Measurements from ENCODE around the gene GRK1. TPM values are rescaled to one million over a fixed set of nuclear protein-coding genes. Genes with fewer than 3 reads are reported as not detected.

Gene GRK1
- total RNA-seq, 2 experiments from 2014 or later: not detected

DNA sequence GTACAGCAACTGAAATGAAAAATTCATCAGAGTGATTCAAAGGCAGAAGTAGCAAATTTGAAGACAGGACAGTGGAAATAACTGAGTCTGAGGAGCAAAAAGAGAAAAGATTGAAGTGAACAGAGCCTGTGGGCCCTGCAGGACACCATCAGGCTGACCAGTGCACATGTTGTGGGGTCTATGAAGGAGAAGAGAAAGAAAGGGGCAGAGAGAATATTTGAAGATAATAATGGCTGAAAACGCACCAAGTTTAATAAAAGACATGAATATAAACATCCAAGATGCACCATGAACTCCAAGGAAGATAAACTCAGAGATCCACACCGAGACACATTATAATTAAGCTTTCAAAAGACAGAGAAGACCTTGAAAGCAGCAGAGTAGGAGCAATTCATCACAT, 24.5 kb upstream of the GRK1 start:
- CTCF ChIA-PET: no interaction called here
- ATAC-seq (ENCODE audit: poor library complexity) (no peak), DNase-seq (no peak)
- peaks cover 0 to 7% of the 10 kb centered on the region in 2 experiments for H3K9me3 ChIP-seq (ENCODE audit: control insufficient read depth in 1 of 2, insufficient read depth in 1 of 2, low read length in 2 of 2)
- no peaks in the 10 kb centered on the region for H3K9me3 Mint-ChIP-seq
- no peaks in the 10 kb centered on the region for H3K27me3 Mint-ChIP-seq
- TF ChIP-seq, protein P1, sequence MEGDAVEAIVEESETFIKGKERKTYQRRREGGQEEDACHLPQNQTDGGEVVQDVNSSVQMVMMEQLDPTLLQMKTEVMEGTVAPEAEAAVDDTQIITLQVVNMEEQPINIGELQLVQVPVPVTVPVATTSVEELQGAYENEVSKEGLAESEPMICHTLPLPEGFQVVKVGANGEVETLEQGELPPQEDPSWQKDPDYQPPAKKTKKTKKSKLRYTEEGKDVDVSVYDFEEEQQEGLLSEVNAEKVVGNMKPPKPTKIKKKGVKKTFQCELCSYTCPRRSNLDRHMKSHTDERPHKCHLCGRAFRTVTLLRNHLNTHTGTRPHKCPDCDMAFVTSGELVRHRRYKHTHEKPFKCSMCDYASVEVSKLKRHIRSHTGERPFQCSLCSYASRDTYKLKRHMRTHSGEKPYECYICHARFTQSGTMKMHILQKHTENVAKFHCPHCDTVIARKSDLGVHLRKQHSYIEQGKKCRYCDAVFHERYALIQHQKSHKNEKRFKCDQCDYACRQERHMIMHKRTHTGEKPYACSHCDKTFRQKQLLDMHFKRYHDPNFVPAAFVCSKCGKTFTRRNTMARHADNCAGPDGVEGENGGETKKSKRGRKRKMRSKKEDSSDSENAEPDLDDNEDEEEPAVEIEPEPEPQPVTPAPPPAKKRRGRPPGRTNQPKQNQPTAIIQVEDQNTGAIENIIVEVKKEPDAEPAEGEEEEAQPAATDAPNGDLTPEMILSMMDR (IDR thresholded peaks at IDR 0.05): no peak
- no peak overlapping the region for H3K27ac ChIP-seq (ENCODE audit: low read depth in 1 of 2, low read length in 2 of 2)
- peaks cover 35% of the 10 kb centered on the region for H3K36me3 Mint-ChIP-seq (ENCODE audit: low read depth)
- H3K27me3 ChIP-seq (ENCODE audit: control insufficient read depth in 1 of 2, insufficient read depth in 2 of 2, low read length in 2 of 2): no peaks in the 10 kb centered on the region
- peaks cover 12% of the 10 kb centered on the region for H3K4me1 ChIP-seq (ENCODE audit: insufficient read depth, low read length)
- peaks cover 34% of the 10 kb centered on the region for H3K4me1 Mint-ChIP-seq (ENCODE audit: low read depth)
- peaks cover 34% of the 10 kb centered on the region for H3K36me3 ChIP-seq (ENCODE audit: insufficient read depth, low read length)
- H3K4me3 ChIP-seq (ENCODE audit: low read length): no peak overlapping the region
- H3K4me3 Mint-ChIP-seq: no peak overlapping the region
- intact Hi-C loops (cut with DNase I, micrococcal nuclease): no loop called here
- no peak overlapping the region for H3K27ac Mint-ChIP-seq
- POLR2A ChIA-PET: no interaction called here

DNA sequence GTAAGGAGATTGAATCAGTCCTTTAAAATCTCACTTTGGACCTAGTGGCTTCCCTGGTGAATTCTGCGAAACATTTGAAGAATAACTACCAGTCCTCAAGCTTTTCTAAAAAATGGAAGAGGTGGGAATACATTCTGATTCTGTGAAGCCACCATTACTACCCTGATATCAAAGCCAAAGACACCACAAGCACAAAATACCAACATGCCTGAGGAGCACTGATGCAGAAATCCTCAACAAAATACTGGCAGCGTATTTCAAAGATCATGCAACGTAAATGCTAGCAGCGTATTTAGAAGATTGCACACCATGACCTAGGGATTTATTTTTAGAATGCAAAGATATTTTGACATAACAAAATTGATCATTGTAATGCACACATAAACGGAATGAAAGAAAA, 23.4 kb upstream of the GRK1 start:
- ChIA-PET CTCF (no interaction called here), POLR2A (no interaction called here)
- Histone ChIP-seq H3K4me1 (ENCODE audit: insufficient read depth, low read length) (peaks cover 12% of the 10 kb centered on the region), H3K27me3 (ENCODE audit: control insufficient read depth in 1 of 2, insufficient read depth in 2 of 2, low read length in 2 of 2) (no peaks in the 10 kb centered on the region), H3K4me3 (ENCODE audit: low read length) (no peak overlapping the region), H3K9me3 (ENCODE audit: control insufficient read depth in 1 of 2, insufficient read depth in 1 of 2, low read length in 2 of 2) (peaks cover 0 to 5% of the 10 kb centered on the region in 2 experiments), H3K27ac (ENCODE audit: low read depth in 1 of 2, low read length in 2 of 2) (no peak overlapping the region), H3K36me3 (ENCODE audit: insufficient read depth, low read length) (peaks cover 23% of the 10 kb centered on the region)
- peaks cover 27% of the 10 kb centered on the region for H3K36me3 Mint-ChIP-seq (ENCODE audit: low read depth)
- ATAC-seq (ENCODE audit: poor library complexity) (no peak), DNase-seq (no peak)
- H3K9me3 Mint-ChIP-seq: no peaks in the 10 kb centered on the region
- no peak overlapping the region for H3K27ac Mint-ChIP-seq
- intact Hi-C loops (cut with DNase I, micrococcal nuclease): no loop called here
- H3K4me3 Mint-ChIP-seq: no peak overlapping the region
- TF ChIP-seq, protein P1 (IDR thresholded peaks at IDR 0.05): no peak
- no peaks in the 10 kb centered on the region for H3K27me3 Mint-ChIP-seq
- peaks cover 42% of the 10 kb centered on the region for H3K4me1 Mint-ChIP-seq (ENCODE audit: low read depth)

DNA sequence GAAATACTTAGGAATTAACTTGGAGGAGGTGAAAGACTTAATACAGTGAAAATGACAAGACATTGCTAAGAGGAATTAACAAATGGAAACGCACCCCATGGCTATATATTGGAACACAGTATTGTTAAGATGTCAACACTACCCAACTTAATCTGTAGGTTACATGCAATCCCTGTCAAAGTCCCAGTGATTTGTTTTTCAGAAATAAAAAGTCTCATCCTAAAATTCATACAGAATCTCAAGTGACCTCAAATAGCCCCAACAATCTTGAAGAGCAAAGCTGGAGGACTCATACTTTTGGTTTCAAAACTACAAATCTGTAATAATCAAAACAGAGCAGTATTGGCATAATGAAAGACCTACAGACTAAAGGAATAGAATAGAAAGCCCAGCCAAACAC, 22.2 kb upstream of the GRK1 start:
- TF ChIP-seq, protein P1 (IDR thresholded peaks at IDR 0.05): no peak
- H3K27ac Mint-ChIP-seq: no peak overlapping the region
- Histone ChIP-seq H3K9me3 (ENCODE audit: control insufficient read depth in 1 of 2, insufficient read depth in 1 of 2, low read length in 2 of 2) (peaks cover 0 to 3% of the 10 kb centered on the region in 2 experiments), H3K27me3 (ENCODE audit: control insufficient read depth in 1 of 2, insufficient read depth in 2 of 2, low read length in 2 of 2) (no peaks in the 10 kb centered on the region), H3K36me3 (ENCODE audit: insufficient read depth, low read length) (peaks cover 12% of the 10 kb centered on the region), H3K4me1 (ENCODE audit: insufficient read depth, low read length) (peaks cover 12% of the 10 kb centered on the region), H3K4me3 (ENCODE audit: low read length) (no peak overlapping the region), H3K27ac (ENCODE audit: low read depth in 1 of 2, low read length in 2 of 2) (no peak overlapping the region)
- no peaks in the 10 kb centered on the region for H3K27me3 Mint-ChIP-seq
- ATAC-seq (ENCODE audit: poor library complexity): no peak
- H3K36me3 Mint-ChIP-seq (ENCODE audit: low read depth): peaks cover 18% of the 10 kb centered on the region
- DNase-seq: no peak
- H3K4me3 Mint-ChIP-seq: no peak overlapping the region
- CTCF ChIA-PET: no interaction called here
- intact Hi-C loops (cut with DNase I, micrococcal nuclease): no loop called here
- H3K9me3 Mint-ChIP-seq: no peaks in the 10 kb centered on the region
- POLR2A ChIA-PET: no interaction called here
- peaks cover 42% of the 10 kb centered on the region for H3K4me1 Mint-ChIP-seq (ENCODE audit: low read depth)
